ENCODE results near the gene FBXL7. TPM values are rescaled to one million over a fixed set of nuclear protein-coding genes. Genes with fewer than 3 reads are reported as not detected.

The FBXL7 gene
- total and polyA plus RNA-seq, 2 of the 8 experiments (the other 6 are each of a cell fraction or from before 2014, with no cell fraction given) = 17.7 to 17.8 TPM

DNA sequence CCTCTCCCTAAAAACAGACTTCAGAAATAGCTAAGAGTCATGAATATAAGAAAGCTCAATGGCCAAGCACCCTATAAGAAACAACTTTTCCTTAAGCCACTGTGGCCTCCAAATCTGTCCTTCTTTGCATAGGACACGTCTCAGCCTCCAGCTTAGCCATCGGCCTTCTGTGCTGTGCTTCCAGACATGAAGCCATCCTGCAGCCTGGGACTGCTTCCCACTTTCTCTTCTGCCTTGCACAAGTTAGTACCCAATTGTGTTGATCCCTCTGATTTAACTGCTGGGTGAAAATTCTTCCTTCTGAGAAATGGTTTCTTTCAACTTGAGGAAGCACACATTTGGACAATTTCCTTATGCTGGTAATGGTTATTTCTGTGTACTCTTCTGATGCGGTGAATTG lies 344.9 kb downstream of the FBXL7 start (continued):
- TF ChIP-seq, protein P1, sequence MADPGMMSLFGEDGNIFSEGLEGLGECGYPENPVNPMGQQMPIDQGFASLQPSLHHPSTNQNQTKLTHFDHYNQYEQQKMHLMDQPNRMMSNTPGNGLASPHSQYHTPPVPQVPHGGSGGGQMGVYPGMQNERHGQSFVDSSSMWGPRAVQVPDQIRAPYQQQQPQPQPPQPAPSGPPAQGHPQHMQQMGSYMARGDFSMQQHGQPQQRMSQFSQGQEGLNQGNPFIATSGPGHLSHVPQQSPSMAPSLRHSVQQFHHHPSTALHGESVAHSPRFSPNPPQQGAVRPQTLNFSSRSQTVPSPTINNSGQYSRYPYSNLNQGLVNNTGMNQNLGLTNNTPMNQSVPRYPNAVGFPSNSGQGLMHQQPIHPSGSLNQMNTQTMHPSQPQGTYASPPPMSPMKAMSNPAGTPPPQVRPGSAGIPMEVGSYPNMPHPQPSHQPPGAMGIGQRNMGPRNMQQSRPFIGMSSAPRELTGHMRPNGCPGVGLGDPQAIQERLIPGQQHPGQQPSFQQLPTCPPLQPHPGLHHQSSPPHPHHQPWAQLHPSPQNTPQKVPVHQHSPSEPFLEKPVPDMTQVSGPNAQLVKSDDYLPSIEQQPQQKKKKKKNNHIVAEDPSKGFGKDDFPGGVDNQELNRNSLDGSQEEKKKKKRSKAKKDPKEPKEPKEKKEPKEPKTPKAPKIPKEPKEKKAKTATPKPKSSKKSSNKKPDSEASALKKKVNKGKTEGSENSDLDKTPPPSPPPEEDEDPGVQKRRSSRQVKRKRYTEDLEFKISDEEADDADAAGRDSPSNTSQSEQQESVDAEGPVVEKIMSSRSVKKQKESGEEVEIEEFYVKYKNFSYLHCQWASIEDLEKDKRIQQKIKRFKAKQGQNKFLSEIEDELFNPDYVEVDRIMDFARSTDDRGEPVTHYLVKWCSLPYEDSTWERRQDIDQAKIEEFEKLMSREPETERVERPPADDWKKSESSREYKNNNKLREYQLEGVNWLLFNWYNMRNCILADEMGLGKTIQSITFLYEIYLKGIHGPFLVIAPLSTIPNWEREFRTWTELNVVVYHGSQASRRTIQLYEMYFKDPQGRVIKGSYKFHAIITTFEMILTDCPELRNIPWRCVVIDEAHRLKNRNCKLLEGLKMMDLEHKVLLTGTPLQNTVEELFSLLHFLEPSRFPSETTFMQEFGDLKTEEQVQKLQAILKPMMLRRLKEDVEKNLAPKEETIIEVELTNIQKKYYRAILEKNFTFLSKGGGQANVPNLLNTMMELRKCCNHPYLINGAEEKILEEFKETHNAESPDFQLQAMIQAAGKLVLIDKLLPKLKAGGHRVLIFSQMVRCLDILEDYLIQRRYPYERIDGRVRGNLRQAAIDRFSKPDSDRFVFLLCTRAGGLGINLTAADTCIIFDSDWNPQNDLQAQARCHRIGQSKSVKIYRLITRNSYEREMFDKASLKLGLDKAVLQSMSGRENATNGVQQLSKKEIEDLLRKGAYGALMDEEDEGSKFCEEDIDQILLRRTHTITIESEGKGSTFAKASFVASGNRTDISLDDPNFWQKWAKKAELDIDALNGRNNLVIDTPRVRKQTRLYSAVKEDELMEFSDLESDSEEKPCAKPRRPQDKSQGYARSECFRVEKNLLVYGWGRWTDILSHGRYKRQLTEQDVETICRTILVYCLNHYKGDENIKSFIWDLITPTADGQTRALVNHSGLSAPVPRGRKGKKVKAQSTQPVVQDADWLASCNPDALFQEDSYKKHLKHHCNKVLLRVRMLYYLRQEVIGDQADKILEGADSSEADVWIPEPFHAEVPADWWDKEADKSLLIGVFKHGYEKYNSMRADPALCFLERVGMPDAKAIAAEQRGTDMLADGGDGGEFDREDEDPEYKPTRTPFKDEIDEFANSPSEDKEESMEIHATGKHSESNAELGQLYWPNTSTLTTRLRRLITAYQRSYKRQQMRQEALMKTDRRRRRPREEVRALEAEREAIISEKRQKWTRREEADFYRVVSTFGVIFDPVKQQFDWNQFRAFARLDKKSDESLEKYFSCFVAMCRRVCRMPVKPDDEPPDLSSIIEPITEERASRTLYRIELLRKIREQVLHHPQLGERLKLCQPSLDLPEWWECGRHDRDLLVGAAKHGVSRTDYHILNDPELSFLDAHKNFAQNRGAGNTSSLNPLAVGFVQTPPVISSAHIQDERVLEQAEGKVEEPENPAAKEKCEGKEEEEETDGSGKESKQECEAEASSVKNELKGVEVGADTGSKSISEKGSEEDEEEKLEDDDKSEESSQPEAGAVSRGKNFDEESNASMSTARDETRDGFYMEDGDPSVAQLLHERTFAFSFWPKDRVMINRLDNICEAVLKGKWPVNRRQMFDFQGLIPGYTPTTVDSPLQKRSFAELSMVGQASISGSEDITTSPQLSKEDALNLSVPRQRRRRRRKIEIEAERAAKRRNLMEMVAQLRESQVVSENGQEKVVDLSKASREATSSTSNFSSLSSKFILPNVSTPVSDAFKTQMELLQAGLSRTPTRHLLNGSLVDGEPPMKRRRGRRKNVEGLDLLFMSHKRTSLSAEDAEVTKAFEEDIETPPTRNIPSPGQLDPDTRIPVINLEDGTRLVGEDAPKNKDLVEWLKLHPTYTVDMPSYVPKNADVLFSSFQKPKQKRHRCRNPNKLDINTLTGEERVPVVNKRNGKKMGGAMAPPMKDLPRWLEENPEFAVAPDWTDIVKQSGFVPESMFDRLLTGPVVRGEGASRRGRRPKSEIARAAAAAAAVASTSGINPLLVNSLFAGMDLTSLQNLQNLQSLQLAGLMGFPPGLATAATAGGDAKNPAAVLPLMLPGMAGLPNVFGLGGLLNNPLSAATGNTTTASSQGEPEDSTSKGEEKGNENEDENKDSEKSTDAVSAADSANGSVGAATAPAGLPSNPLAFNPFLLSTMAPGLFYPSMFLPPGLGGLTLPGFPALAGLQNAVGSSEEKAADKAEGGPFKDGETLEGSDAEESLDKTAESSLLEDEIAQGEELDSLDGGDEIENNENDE (IDR thresholded peaks at IDR 0.05; ENCODE audit: insufficient replicate concordance, low read length) = no peak
- TF ChIP-seq JUN (IDR thresholded peaks at IDR 0.05; ENCODE audit: low read depth, low read length) = no peak
- no peak for TF ChIP-seq HDAC2 (IDR thresholded peaks at IDR 0.05; ENCODE audit: borderline replicate concordance in 1 of 2, low read depth in 2 of 2, low read length in 2 of 2)

Measured in H1 (cell line).